Memory B cell (primary cell): ENCODE results near the gene RARS2.

Experiments used
- ATAC-seq: fragments of 150-1000 bp; cut with Tn5 transposase; 2 replicates; pipeline ENCODE4 v1.10.0; 2021; ENCODE audit warnings: low read depth, mild to moderate bottlenecking, moderate library complexity
- DNase-seq, 2 donors: peaks; one replicate each; pipeline ENCODE4 v3.0.0; 2022; ENCODE audit warnings: low spot score in 2 of 2
- H3K27ac Mint-ChIP-seq: one replicate; pipeline ENCODE4 v1.8.0; 2022; ENCODE audit warnings: mild to moderate bottlenecking, moderate library complexity, mixed read lengths
- H3K27me3 Mint-ChIP-seq: one replicate; pipeline ENCODE4 v1.8.0; 2022; ENCODE audit warnings: mixed read lengths
- H3K36me3 Mint-ChIP-seq: one replicate; pipeline ENCODE4 v1.8.0; 2022; ENCODE audit warnings: mild to moderate bottlenecking, mixed read lengths
- H3K4me1 Mint-ChIP-seq: one replicate; pipeline ENCODE4 v1.8.0; 2022; ENCODE audit warnings: mixed read lengths
- H3K4me3 Mint-ChIP-seq: one replicate; pipeline ENCODE4 v1.8.0; 2022; ENCODE audit warnings: mild to moderate bottlenecking, moderate library complexity, mixed read lengths
- H3K9me3 Mint-ChIP-seq: one replicate; pipeline ENCODE4 v1.8.0; 2022; ENCODE audit warnings: mixed read lengths

The RARS2 gene

DNA sequence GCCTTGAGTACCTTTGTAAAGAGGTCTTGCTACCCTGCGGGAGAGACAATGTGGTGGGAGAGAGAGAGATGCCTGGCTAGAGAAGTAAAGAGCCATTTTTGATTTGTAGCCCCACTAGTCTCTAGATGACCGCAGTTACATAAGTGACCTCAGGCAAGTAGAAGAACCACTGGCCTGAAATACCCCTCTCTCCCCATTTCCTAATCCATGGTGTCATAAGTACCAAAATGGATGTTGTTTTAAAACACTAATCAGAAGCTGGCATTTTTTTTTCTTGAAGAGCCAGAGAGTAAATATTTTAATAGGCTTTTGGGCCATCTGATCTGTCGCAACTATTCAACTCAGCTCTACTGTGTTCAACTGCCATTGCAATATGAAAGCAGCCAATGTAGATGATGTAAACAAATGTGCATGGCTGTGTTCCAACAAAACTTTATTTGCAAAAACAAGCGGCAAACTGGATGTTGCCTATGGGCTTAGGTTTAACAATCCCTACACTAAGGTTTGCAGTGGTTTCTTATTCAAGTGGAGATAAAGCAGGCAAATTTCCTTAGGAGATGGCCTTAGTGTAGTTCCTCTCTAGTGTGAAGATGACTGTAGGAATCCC is 36.5 kb downstream of the RARS2 start:
- Mint-ChIP-seq H3K4me3 (no peak overlapping the region), H3K9me3 (no peaks in the 10 kb centered on the region), H3K27me3 (no peaks in the 10 kb centered on the region), H3K27ac (no peak overlapping the region), H3K4me1 (peaks cover 2% of the 10 kb centered on the region), H3K36me3 (peaks cover 24% of the 10 kb centered on the region)
- DNase-seq: no peak
- ATAC-seq: no peak

GRCh38 chr6:87551799-87552198 is 38.0 kb downstream of the RARS2 start:
- Mint-ChIP-seq H3K36me3 (peaks cover 22% of the 10 kb centered on the region), H3K9me3 (no peaks in the 10 kb centered on the region), H3K4me1 (no peaks in the 10 kb centered on the region), H3K27me3 (no peaks in the 10 kb centered on the region), H3K4me3 (no peak overlapping the region), H3K27ac (peak overlapping the region; percentile 32)
- DNase-seq: no peak
- no peak for ATAC-seq

DNA sequence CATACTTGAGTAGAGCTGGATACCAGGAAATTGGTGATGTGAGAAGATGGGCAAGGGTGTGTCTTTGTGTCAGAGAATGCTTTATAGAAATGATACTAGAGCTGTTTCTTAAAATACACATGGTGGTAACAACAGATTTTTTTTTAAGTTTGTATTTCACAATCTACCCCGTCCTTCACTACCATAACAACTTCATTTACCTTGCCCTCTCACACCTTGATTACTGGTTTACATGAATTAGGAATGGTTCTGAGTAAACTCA is 45.4 kb downstream of the RARS2 start:
- no peak overlapping the region for H3K4me3 Mint-ChIP-seq
- peaks cover 28% of the 10 kb centered on the region for H3K36me3 Mint-ChIP-seq
- H3K9me3 Mint-ChIP-seq: peaks cover 1% of the 10 kb centered on the region
- peak overlapping the region; percentile 17 for H3K27ac Mint-ChIP-seq
- DNase-seq (no peak), ATAC-seq (no peak)
- no peaks in the 10 kb centered on the region for H3K27me3 Mint-ChIP-seq
- H3K4me1 Mint-ChIP-seq: peaks cover 6% of the 10 kb centered on the region

DNA sequence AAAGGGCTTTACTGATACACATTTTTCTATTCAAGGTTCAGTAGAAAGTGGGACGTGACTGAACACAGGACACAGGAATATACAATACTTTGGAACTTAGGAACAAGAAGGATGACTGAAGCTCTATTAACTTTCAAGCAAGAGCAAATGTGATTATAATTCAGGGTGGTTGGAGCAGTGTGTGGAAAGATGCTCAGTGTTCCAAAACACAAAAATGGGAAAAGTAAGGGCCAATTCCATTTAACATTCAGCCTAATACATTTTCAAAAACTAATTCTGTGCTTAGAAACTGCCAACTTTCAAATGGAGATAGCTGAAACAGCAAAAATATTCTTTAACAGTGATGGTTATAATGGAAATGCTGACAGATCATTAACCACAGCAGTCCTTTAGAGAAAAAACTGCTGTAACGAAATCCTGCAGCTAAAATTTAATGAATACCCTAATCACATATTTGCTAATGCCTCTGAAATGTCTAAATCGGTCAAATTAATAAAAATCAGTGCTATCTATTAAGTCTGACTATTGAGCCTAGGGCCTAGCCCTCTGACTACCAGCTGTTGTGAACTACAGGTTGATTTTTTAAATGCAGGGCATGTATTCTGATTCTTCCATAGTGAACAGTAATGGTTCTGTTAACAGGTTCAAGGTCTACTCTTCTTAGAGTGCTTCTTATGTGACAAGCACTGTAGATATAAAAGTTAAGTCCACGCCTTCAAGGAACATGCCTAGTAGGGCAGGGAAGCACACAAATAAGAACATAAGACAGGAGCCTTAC is 45.9 kb downstream of the RARS2 start:
- Mint-ChIP-seq H3K36me3 (peaks cover 30% of the 10 kb centered on the region), H3K4me1 (peaks cover 7% of the 10 kb centered on the region), H3K27ac (peak overlapping the region; percentile 17), H3K9me3 (peaks cover 3% of the 10 kb centered on the region), H3K27me3 (no peaks in the 10 kb centered on the region), H3K4me3 (no peak overlapping the region)
- DNase-seq: no peak
- no peak for ATAC-seq

- DNase-seq (no peak), ATAC-seq (no peak)
- H3K9me3 Mint-ChIP-seq: peaks cover 3% of the 10 kb centered on the region
- H3K4me3 Mint-ChIP-seq: no peak overlapping the region
- peaks cover 30% of the 10 kb centered on the region for H3K36me3 Mint-ChIP-seq
- H3K27ac Mint-ChIP-seq: no peak overlapping the region
- no peaks in the 10 kb centered on the region for H3K27me3 Mint-ChIP-seq
- H3K4me1 Mint-ChIP-seq: peaks cover 17% of the 10 kb centered on the region
Measured at GRCh38 chr6:87541744-87542143, 48.0 kb downstream of the RARS2 start.

GRCh38 chr6:87541041-87541440 is 48.7 kb downstream of the RARS2 start:
- Mint-ChIP-seq H3K27me3 (no peaks in the 10 kb centered on the region), H3K4me1 (peaks cover 15% of the 10 kb centered on the region), H3K4me3 (no peak overlapping the region), H3K9me3 (peaks cover 3% of the 10 kb centered on the region), H3K36me3 (peaks cover 29% of the 10 kb centered on the region), H3K27ac (no peak overlapping the region)
- no peak for DNase-seq
- ATAC-seq: no peak

- no peak overlapping the region for H3K4me3 Mint-ChIP-seq
- peaks cover 28% of the 10 kb centered on the region for H3K36me3 Mint-ChIP-seq
- H3K4me1 Mint-ChIP-seq: peaks cover 15% of the 10 kb centered on the region
- no peak for ATAC-seq
- no peaks in the 10 kb centered on the region for H3K27me3 Mint-ChIP-seq
- H3K27ac Mint-ChIP-seq: no peak overlapping the region
- no peak for DNase-seq
- peaks cover 3% of the 10 kb centered on the region for H3K9me3 Mint-ChIP-seq
Measured at GRCh38 chr6:87540539-87540938, 49.2 kb downstream of the RARS2 start.

DNA sequence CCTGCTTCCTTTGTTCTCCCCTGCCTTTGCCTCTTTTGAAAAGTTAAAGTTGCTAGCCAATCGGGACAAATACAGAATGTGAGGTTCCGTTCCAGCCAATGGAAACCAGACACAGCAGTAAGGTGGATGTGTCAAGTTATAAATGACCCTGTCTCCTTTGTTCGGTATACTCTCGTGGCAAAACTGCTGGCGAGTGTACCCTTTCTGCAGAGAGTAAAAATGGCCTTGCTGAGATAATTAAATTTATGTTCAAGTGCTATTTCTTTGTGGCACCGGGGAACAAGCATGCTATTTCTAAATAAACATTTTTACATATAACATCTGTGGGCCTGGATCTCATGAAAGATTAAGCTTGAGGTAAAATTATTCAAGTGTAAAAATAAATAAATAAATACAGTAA is 50.2 kb downstream of the RARS2 start:
- H3K4me3 Mint-ChIP-seq: no peak overlapping the region
- peaks cover 3% of the 10 kb centered on the region for H3K9me3 Mint-ChIP-seq
- DNase-seq (no peak), ATAC-seq (no peak)
- H3K36me3 Mint-ChIP-seq: peaks cover 23% of the 10 kb centered on the region
- no peak overlapping the region for H3K27ac Mint-ChIP-seq
- no peaks in the 10 kb centered on the region for H3K27me3 Mint-ChIP-seq
- peaks cover 13% of the 10 kb centered on the region for H3K4me1 Mint-ChIP-seq

DNA sequence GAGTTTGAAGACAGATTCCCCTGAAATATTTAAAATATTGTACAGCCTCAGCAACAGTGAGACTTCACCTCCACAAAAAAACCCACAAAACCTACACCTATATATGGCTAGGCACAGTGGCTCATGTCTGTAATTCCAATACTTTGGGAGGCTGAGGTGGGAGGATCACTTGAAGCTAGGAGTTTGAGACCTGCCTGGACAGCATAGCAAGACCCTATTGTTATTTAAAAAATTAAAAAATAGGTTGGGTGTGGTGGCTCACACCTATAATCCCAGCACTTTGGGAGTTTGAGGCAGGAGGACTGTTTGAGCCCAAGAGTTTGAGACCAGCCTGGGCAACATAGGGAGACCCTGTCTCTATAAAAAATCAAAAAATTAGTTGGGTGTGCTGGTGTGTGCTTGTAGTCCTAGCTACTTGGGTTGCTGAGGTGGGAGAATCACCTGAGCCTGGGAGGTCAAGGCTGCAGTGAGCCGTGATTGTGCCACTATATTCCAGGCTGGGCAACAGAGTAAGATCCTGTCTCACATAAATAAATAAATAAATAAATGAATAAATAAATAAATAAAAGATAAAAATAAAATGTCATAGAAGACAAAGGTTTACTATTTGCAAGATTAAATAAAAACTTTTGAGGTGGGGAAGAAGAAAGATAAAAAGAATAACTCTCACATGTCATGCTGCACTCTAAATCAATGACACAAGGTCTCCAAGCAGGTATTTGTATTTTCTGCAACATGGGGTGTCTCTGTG is 51.1 kb downstream of the RARS2 start:
- no peak overlapping the region for H3K27ac Mint-ChIP-seq
- H3K36me3 Mint-ChIP-seq: peaks cover 20% of the 10 kb centered on the region
- H3K27me3 Mint-ChIP-seq: no peaks in the 10 kb centered on the region
- DNase-seq (no peak), ATAC-seq (no peak)
- peaks cover 15% of the 10 kb centered on the region for H3K4me1 Mint-ChIP-seq
- peaks cover 3% of the 10 kb centered on the region for H3K9me3 Mint-ChIP-seq
- no peak overlapping the region for H3K4me3 Mint-ChIP-seq

- DNase-seq (no peak), ATAC-seq (no peak)
- no peaks in the 10 kb centered on the region for H3K27me3 Mint-ChIP-seq
- H3K36me3 Mint-ChIP-seq: peaks cover 17% of the 10 kb centered on the region
- H3K9me3 Mint-ChIP-seq: peaks cover 3% of the 10 kb centered on the region
- no peak overlapping the region for H3K4me3 Mint-ChIP-seq
- H3K4me1 Mint-ChIP-seq: peaks cover 15% of the 10 kb centered on the region
- H3K27ac Mint-ChIP-seq: no peak overlapping the region
Measured at GRCh38 chr6:87534377-87535047, 55.3 kb downstream of the RARS2 start.

DNA sequence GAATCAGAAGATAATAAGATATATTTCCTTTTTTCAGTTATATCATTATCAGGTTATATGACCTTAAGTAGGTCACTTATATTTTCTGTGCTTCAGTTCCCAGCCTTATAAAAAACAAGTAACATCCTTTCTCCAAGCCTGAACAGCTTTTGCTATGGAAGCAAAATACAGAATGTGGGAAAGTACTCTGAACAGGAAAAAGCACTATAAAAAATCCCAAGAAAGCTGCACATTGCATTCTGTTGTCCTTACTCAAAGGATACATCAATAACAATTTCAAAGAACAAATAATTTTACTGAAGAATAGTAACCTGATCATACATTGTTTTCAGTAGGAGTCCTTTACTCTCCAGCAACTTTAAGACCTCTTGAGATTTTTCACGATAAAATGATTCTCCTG is 60.6 kb downstream of the RARS2 start:
- H3K4me1 Mint-ChIP-seq: peaks cover 3% of the 10 kb centered on the region
- H3K27me3 Mint-ChIP-seq: no peaks in the 10 kb centered on the region
- ATAC-seq (no peak), DNase-seq (no peak)
- no peak overlapping the region for H3K4me3 Mint-ChIP-seq
- H3K27ac Mint-ChIP-seq: no peak overlapping the region
- no peaks in the 10 kb centered on the region for H3K9me3 Mint-ChIP-seq
- H3K36me3 Mint-ChIP-seq: peaks cover 27% of the 10 kb centered on the region

- Mint-ChIP-seq H3K27ac (no peak overlapping the region), H3K4me3 (no peak overlapping the region), H3K27me3 (no peaks in the 10 kb centered on the region), H3K36me3 (peaks cover 24% of the 10 kb centered on the region), H3K4me1 (no peaks in the 10 kb centered on the region), H3K9me3 (no peaks in the 10 kb centered on the region)
- ATAC-seq (no peak), DNase-seq (no peak)
Measured at GRCh38 chr6:87522686-87523085, 67.1 kb downstream of the RARS2 start.

- Mint-ChIP-seq H3K9me3 (no peaks in the 10 kb centered on the region), H3K4me1 (no peaks in the 10 kb centered on the region), H3K4me3 (no peak overlapping the region), H3K27me3 (no peaks in the 10 kb centered on the region), H3K27ac (no peak overlapping the region), H3K36me3 (peaks cover 26% of the 10 kb centered on the region)
- DNase-seq (no peak), ATAC-seq (no peak)
Measured at GRCh38 chr6:87518453-87518852, 71.3 kb downstream of the RARS2 start.

DNA sequence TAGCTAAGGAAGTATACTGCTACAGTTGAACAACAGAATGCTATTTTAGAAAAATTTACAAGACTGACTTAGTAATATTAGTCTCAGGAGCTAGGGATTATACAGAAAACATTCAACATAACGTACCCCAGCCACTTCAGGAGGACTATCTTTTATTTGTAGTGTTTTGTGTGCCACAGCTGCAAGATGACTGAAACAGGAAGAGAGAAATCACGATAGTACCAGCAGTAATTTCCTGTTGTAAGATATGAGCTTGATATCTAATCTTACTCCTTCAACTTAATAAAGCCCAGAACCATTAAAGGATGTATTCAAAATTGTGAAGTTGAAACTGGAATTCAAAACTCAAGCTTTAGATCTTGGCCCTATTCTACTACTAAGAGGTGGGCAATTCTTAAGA is 75.0 kb downstream of the RARS2 start:
- Mint-ChIP-seq H3K4me1 (no peaks in the 10 kb centered on the region), H3K36me3 (peaks cover 17% of the 10 kb centered on the region), H3K27ac (no peak overlapping the region), H3K27me3 (no peaks in the 10 kb centered on the region), H3K9me3 (no peaks in the 10 kb centered on the region), H3K4me3 (no peak overlapping the region)
- DNase-seq: no peak
- no peak for ATAC-seq
